Measurements from ENCODE around the gene RIOK3. TPM values are rescaled to one million over a fixed set of nuclear protein-coding genes. Genes with fewer than 3 reads are reported as not detected.

Gene RIOK3
- total RNA-seq, 6 experiments from 2014 or later: 37.9 to 46.1 (median 42.4) TPM

DNA sequence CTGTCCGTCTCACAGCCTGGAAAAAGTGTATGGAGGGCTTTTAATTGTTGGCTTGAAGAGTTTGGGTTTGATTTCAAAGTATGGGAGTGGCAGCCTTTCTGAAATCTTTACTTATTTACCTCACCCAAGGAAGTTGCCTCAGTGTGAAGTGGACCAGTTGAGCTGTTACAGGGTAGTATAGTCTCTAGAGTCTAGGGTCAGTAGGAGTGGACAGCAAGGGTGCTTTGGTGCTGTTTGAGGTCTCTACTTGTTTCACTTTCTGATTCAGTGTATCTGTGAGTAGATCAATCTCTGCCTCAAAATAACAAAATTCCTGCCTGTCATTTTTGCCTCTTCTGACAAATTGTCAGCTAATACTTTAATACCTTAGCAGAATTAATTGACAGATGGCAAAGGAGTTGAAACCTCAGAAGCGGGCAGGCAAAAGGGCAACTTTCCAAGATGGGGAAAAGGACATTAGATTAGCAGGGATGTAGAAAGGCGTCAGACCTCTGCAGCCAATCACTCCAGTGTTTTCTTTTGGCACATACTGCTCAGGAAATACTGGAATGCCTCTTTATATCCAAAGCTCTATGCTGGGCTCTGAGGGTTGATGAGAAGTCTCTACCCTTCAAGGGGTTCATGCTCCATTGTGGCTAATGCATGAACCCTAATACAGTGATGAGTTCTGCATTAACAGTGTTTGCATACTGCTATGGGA lies 5.9 kb downstream of the RIOK3 start:
- TF ChIP-seq CTCF (IDR thresholded peaks at IDR 0.05): no peak
- DNase-seq: no peak
- no peaks in the 10 kb centered on the region for H3K9me3 Mint-ChIP-seq
- H3K27ac Mint-ChIP-seq: 0 out of 2 replicates have a peak overlapping the region, but pooled peaks have one; percentile 6
- H3K36me3 Mint-ChIP-seq (ENCODE audit: low read depth): peaks cover 19% of the 10 kb centered on the region; the same call in 1 of the 2 replicates
- H3K27me3 Mint-ChIP-seq (ENCODE audit: insufficient read depth): no peaks in the 10 kb centered on the region
- H3K4me3 Mint-ChIP-seq: no peak overlapping the region
- H3K4me1 Mint-ChIP-seq (ENCODE audit: low read depth): peaks cover 57% of the 10 kb centered on the region

GRCh38 chr18:23459530-23459921 lies 6.4 kb downstream of the RIOK3 start:
- DNase-seq: no peak
- Mint-ChIP-seq H3K4me3 (no peak overlapping the region), H3K27ac (0 out of 2 replicates have a peak overlapping the region, but pooled peaks have one; percentile 6), H3K9me3 (no peaks in the 10 kb centered on the region), H3K27me3 (ENCODE audit: insufficient read depth) (no peaks in the 10 kb centered on the region), H3K36me3 (ENCODE audit: low read depth) (peaks cover 24% of the 10 kb centered on the region), H3K4me1 (ENCODE audit: low read depth) (peaks cover 51% of the 10 kb centered on the region)
- no peak for TF ChIP-seq CTCF (IDR thresholded peaks at IDR 0.05)

- TF ChIP-seq CTCF (IDR thresholded peaks at IDR 0.05): no peak
- Mint-ChIP-seq H3K9me3 (no peaks in the 10 kb centered on the region), H3K36me3 (ENCODE audit: low read depth) (peaks cover 24% of the 10 kb centered on the region), H3K4me1 (ENCODE audit: low read depth) (peaks cover 45% of the 10 kb centered on the region), H3K27ac (no peak overlapping the region), H3K4me3 (no peak overlapping the region), H3K27me3 (ENCODE audit: insufficient read depth) (no peaks in the 10 kb centered on the region)
- no peak for DNase-seq
Observed at GRCh38 chr18:23460285-23461273, 7.5 kb downstream of the RIOK3 start.

DNA sequence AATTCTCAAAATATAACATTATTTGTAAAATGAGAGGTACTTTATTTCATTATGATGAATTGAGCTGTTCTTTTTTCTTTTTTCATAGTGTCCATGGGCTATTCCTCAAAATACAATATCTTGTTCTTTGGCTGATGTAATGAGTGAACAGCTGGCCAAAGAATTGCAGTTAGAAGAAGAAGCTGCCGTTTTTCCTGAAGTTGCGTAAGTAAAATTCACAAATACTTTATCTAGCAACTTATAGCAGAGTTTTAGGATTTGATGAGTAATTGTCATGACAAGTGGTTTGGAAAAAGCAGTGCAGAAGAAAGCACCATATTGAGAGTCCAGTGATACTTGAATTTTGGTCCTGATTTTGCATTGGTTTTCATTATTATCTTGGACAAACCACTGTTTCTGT lies 9.8 kb downstream of the RIOK3 start:
- no peak for DNase-seq
- peaks cover 33% of the 10 kb centered on the region for H3K4me1 Mint-ChIP-seq (ENCODE audit: low read depth)
- peaks cover 23% of the 10 kb centered on the region for H3K36me3 Mint-ChIP-seq (ENCODE audit: low read depth)
- no peak for TF ChIP-seq CTCF (IDR thresholded peaks at IDR 0.05)
- H3K27ac Mint-ChIP-seq: no peak overlapping the region
- no peak overlapping the region for H3K4me3 Mint-ChIP-seq
- H3K9me3 Mint-ChIP-seq: no peaks in the 10 kb centered on the region
- peaks cover 1% of the 10 kb centered on the region; the same call in 1 of the 2 replicates for H3K27me3 Mint-ChIP-seq (ENCODE audit: insufficient read depth)

DNA sequence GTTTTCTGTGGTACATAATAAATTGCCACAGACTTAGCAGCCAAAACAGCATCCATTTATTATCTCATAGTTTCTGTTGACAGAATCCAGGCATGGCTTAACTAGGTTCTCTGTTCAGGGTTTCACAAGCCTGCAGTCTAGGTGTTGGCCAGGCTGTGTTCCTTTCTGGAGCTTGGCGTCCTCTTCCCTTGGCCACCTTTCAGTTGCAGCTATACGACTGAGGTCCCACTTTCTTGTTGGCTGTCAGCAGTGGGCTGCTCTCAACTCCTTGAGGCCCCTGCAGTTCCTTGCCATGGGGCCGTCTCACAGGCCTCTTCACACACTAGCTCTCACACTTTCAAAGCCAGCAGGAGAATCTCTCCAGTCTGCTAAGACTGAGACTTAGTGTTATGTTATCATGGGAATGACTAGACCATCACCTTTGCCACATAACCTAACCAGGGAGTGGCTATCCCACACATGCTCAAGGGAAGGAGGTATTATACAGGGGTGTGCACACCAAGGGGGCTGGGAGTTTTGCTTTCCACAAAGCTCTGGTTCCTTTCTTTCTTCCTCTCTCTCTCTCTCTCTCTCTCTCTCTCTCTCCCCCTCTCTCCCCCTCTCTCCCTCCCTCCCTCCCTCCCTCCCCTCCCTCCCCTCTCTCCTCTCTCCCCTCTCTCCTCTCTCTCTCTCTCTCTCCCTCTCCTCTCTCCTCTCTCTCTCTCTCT lies 15.8 kb downstream of the RIOK3 start:
- Mint-ChIP-seq H3K9me3 (no peaks in the 10 kb centered on the region), H3K27me3 (ENCODE audit: insufficient read depth) (peaks cover 1% of the 10 kb centered on the region), H3K4me1 (ENCODE audit: low read depth) (no peaks in the 10 kb centered on the region), H3K27ac (no peak overlapping the region), H3K36me3 (ENCODE audit: low read depth) (peaks cover 14% of the 10 kb centered on the region), H3K4me3 (no peak overlapping the region)
- DNase-seq: no peak
- TF ChIP-seq CTCF (IDR thresholded peaks at IDR 0.05): no peak

Measured in HFFc6 (cell line).